ENCODE results near the gene TTBK2.

Gene TTBK2

DNA sequence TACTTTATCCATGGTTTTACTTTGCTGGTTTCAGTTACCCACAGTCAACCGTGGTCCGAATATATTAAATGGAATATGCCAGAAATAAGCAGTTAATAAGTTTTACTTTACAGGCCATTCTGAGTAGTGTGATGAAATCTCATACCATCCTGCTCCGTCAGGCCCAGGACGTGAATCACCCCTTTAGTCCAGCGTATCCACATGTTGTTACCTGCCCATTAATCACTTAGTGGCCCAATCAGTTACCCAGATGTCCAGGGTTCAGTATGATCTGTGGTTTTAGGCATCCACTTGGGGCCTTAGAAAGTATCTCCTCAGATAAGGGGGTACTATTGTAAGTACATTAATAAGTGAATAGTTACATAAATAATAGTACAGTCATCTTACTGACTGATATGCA lies 88.0 kb downstream of the TTBK2 start:
- no peak overlapping the region for H2BK15ac ChIP-seq (ENCODE audit: low read length)
- no peak overlapping the region for H3K9ac ChIP-seq (ENCODE audit: low read depth, low read length, poor library complexity)
- H3K27me3 ChIP-seq (ENCODE audit: control insufficient read depth in 3 of 3, insufficient read depth in 3 of 3, low read depth in 1 of 3, low read length in 3 of 3) = no peaks in the 10 kb centered on the region
- H3K4me2 ChIP-seq (ENCODE audit: insufficient read depth, low read length, poor library complexity, severe bottlenecking) = no peak overlapping the region
- H3K9me3 ChIP-seq (replicated peaks in 1 of 2; ENCODE audit: control insufficient read depth in 2 of 2, insufficient read depth in 1 of 2, low read depth in 1 of 2, low read length in 2 of 2) = no peaks in the 10 kb centered on the region
- no peak overlapping the region for H3K18ac ChIP-seq (ENCODE audit: low read length)
- no peak overlapping the region for H4K8ac ChIP-seq (ENCODE audit: low read depth, low read length)
- H3K4ac ChIP-seq (ENCODE audit: low read length) = no peak overlapping the region
- no peak overlapping the region for H3K4me3 ChIP-seq (ENCODE audit: low read length in 2 of 2)
- no peak overlapping the region for H3K23ac ChIP-seq (ENCODE audit: low read depth, low read length, poor library complexity)
- no peak overlapping the region for H3K27ac ChIP-seq (replicated peaks; ENCODE audit: low read length)
- no peaks in the 10 kb centered on the region for H3K4me1 ChIP-seq (ENCODE audit: control insufficient read depth in 2 of 2, insufficient read depth in 1 of 2, low read depth in 1 of 2, low read length in 2 of 2)
- no peak overlapping the region for H3K14ac ChIP-seq (ENCODE audit: low read length)
- H2AK5ac ChIP-seq (ENCODE audit: low read depth, low read length) = no peak overlapping the region
- H3K36me3 ChIP-seq (replicated peaks in 1 of 2; ENCODE audit: control insufficient read depth in 2 of 2, insufficient read depth in 2 of 2, low read length in 2 of 2) = peaks cover 2 to 5% of the 10 kb centered on the region in 2 donors
- H2BK12ac ChIP-seq (ENCODE audit: low read length) = no peak overlapping the region
- no peak for DNase-seq (ENCODE audit: low spot score)
- H2BK120ac ChIP-seq (ENCODE audit: low read depth, low read length) = no peak overlapping the region
- WGBS, 2 donors (ENCODE audit: extremely low coverage in 2 of 2, insufficient read length in 2 of 2, insufficient replicate concordance in 1 of 2) = no CpG with 5 or more reads among the region's 5 CpGs
- H3K79me1 ChIP-seq (ENCODE audit: low read depth, low read length) = no peaks in the 10 kb centered on the region
- no peak overlapping the region for H2BK5ac ChIP-seq (ENCODE audit: low read length)
- no peak overlapping the region for H4K91ac ChIP-seq (ENCODE audit: low read depth, low read length, poor library complexity)
- no peak overlapping the region for H2AFZ ChIP-seq (ENCODE audit: low read length)

DNA sequence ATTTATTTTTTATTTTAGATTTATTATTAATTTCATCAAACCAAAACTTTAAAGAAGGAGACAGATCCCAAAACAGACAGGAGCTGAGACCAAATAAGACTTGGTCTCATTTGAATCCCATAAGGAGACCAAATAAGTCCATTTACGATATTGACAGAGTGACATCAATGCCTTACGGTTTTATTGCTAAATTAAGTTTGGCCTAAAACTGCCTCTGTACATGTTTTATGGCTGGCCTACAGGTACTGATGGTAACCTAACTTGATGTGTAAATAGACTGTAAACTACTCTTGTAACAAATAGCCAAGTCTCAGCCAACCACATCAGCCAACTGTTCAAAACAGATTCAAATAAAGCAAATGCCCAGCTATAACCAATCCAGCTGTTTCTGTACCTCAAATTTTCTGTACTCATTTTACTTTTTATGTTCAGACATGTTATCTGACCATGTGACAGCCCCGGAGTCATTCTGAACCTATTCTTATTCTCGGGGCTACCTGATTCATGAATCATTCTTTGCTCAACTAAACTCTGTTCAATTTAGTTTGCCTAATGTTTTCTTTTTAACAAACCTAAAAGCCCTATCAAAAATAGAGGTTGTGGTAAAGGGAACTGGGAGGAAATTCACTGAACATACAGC lies 94.2 kb downstream of the TTBK2 start:
- H3K79me1 ChIP-seq (ENCODE audit: low read depth, low read length) = no peaks in the 10 kb centered on the region
- no peak for DNase-seq (ENCODE audit: low spot score)

DNA sequence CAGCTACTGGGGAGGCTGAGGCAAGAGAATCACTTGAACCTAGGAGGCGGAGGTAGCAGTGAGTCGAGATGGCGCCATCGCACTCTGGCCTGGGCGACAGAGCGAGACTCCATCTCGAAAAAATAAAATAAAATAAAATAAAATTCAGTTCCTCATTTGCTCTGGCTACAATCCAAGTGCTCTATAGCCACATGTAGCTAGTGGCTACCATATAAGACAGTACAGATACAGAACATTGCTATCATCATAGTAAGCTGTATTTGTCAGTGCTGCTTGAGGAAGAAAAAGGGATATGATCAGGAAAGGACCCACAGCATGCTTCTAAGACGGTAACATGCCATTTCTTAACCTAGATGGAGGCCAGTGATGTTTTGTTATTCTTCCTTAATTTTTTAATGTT lies 95.0 kb downstream of the TTBK2 start:
- Histone ChIP-seq H3K4me1 (ENCODE audit: control insufficient read depth in 2 of 2, insufficient read depth in 1 of 2, low read depth in 1 of 2, low read length in 2 of 2) (no peaks in the 10 kb centered on the region), H2AK5ac (ENCODE audit: low read depth, low read length) (no peak overlapping the region), H2BK120ac (ENCODE audit: low read depth, low read length) (no peak overlapping the region), H3K23ac (ENCODE audit: low read depth, low read length, poor library complexity) (no peak overlapping the region), H3K14ac (ENCODE audit: low read length) (no peak overlapping the region), H2BK5ac (ENCODE audit: low read length) (no peak overlapping the region), H3K79me1 (ENCODE audit: low read depth, low read length) (no peaks in the 10 kb centered on the region), H2BK15ac (ENCODE audit: low read length) (no peak overlapping the region), H3K27me3 (ENCODE audit: control insufficient read depth in 3 of 3, insufficient read depth in 3 of 3, low read depth in 1 of 3, low read length in 3 of 3) (no peaks in the 10 kb centered on the region), H3K27ac (replicated peaks; ENCODE audit: low read length) (no peak overlapping the region), H3K18ac (ENCODE audit: low read length) (no peak overlapping the region), H3K4me3 (ENCODE audit: low read length in 2 of 2) (no peak overlapping the region), H3K9ac (ENCODE audit: low read depth, low read length, poor library complexity) (no peak overlapping the region), H2BK12ac (ENCODE audit: low read length) (no peak overlapping the region), H2AFZ (ENCODE audit: low read length) (no peak overlapping the region), H4K8ac (ENCODE audit: low read depth, low read length) (no peak overlapping the region), H3K9me3 (replicated peaks in 1 of 2; ENCODE audit: control insufficient read depth in 2 of 2, insufficient read depth in 1 of 2, low read depth in 1 of 2, low read length in 2 of 2) (no peaks in the 10 kb centered on the region), H3K4ac (ENCODE audit: low read length) (no peak overlapping the region), H3K36me3 (replicated peaks in 1 of 2; ENCODE audit: control insufficient read depth in 2 of 2, insufficient read depth in 2 of 2, low read length in 2 of 2) (peaks cover 1 to 15% of the 10 kb centered on the region in 2 donors), H3K4me2 (ENCODE audit: insufficient read depth, low read length, poor library complexity, severe bottlenecking) (no peak overlapping the region), H4K91ac (ENCODE audit: low read depth, low read length, poor library complexity) (no peak overlapping the region)
- no peak for DNase-seq (ENCODE audit: low spot score)
- no CpG with 5 or more reads among the region's 8 CpGs for WGBS, 2 donors (ENCODE audit: extremely low coverage in 2 of 2, insufficient read length in 2 of 2, insufficient replicate concordance in 1 of 2)

More for the DNA sequence above, 94.2 kb downstream of the TTBK2 start:
- Histone ChIP-seq H3K23ac (ENCODE audit: low read depth, low read length, poor library complexity) (no peak overlapping the region), H3K36me3 (replicated peaks in 1 of 2; ENCODE audit: control insufficient read depth in 2 of 2, insufficient read depth in 2 of 2, low read length in 2 of 2) (peaks cover 0 to 13% of the 10 kb centered on the region in 2 donors), H3K18ac (ENCODE audit: low read length) (no peak overlapping the region), H3K4me1 (ENCODE audit: control insufficient read depth in 2 of 2, insufficient read depth in 1 of 2, low read depth in 1 of 2, low read length in 2 of 2) (no peaks in the 10 kb centered on the region), H3K4me2 (ENCODE audit: insufficient read depth, low read length, poor library complexity, severe bottlenecking) (no peak overlapping the region), H4K91ac (ENCODE audit: low read depth, low read length, poor library complexity) (no peak overlapping the region), H3K4me3 (ENCODE audit: low read length in 2 of 2) (no peak overlapping the region), H2BK12ac (ENCODE audit: low read length) (no peak overlapping the region), H2BK120ac (ENCODE audit: low read depth, low read length) (no peak overlapping the region), H2BK5ac (ENCODE audit: low read length) (no peak overlapping the region), H3K27ac (replicated peaks; ENCODE audit: low read length) (no peak overlapping the region), H3K27me3 (ENCODE audit: control insufficient read depth in 3 of 3, insufficient read depth in 3 of 3, low read depth in 1 of 3, low read length in 3 of 3) (no peaks in the 10 kb centered on the region), H3K4ac (ENCODE audit: low read length) (no peak overlapping the region), H3K9ac (ENCODE audit: low read depth, low read length, poor library complexity) (no peak overlapping the region), H3K9me3 (replicated peaks in 1 of 2; ENCODE audit: control insufficient read depth in 2 of 2, insufficient read depth in 1 of 2, low read depth in 1 of 2, low read length in 2 of 2) (no peaks in the 10 kb centered on the region), H2AFZ (ENCODE audit: low read length) (no peak overlapping the region), H3K14ac (ENCODE audit: low read length) (no peak overlapping the region), H2AK5ac (ENCODE audit: low read depth, low read length) (no peak overlapping the region), H4K8ac (ENCODE audit: low read depth, low read length) (no peak overlapping the region), H2BK15ac (ENCODE audit: low read length) (no peak overlapping the region)
- no CpG with 5 or more reads among the region's 4 CpGs for WGBS, 2 donors (ENCODE audit: extremely low coverage in 2 of 2, insufficient read length in 2 of 2, insufficient replicate concordance in 1 of 2)

DNA sequence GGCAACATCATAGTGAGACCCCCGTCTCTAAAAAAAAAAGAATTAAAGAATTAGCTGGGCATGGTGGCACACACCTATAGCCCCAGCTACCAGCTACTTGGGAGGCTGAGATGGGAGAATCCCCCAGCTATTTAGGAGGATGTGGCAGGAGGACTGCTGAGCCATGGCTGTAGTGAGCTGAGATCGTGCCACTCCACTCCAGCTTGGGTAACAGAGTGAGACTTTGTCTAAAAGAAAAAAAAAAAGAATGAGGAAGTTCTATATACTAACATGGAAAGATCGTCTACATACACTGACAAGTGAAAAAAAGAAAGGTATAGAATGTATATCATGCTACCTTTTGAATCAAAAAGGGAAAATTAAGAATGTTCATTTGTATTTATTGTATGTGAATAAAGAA lies 99.8 kb downstream of the TTBK2 start:
- H2BK12ac ChIP-seq (ENCODE audit: low read length) = no peak overlapping the region
- H3K4me1 ChIP-seq (ENCODE audit: control insufficient read depth in 2 of 2, insufficient read depth in 1 of 2, low read depth in 1 of 2, low read length in 2 of 2) = no peaks in the 10 kb centered on the region
- no peak overlapping the region for H3K4ac ChIP-seq (ENCODE audit: low read length)
- H3K9ac ChIP-seq (ENCODE audit: low read depth, low read length, poor library complexity) = no peak overlapping the region
- no peak overlapping the region for H2BK5ac ChIP-seq (ENCODE audit: low read length)
- H3K4me3 ChIP-seq (ENCODE audit: low read length in 2 of 2) = no peak overlapping the region
- H3K27me3 ChIP-seq (ENCODE audit: control insufficient read depth in 3 of 3, insufficient read depth in 3 of 3, low read depth in 1 of 3, low read length in 3 of 3) = no peaks in the 10 kb centered on the region
- WGBS, 2 donors (ENCODE audit: extremely low coverage in 2 of 2, insufficient read length in 2 of 2, insufficient replicate concordance in 1 of 2) = no CpG with 5 or more reads among the region's 3 CpGs
- no peak overlapping the region for H2AK5ac ChIP-seq (ENCODE audit: low read depth, low read length)
- H3K79me1 ChIP-seq (ENCODE audit: low read depth, low read length) = peaks cover 1% of the 10 kb centered on the region
- no peak overlapping the region for H3K18ac ChIP-seq (ENCODE audit: low read length)
- peaks cover 1 to 6% of the 10 kb centered on the region in 2 donors for H3K36me3 ChIP-seq (replicated peaks in 1 of 2; ENCODE audit: control insufficient read depth in 2 of 2, insufficient read depth in 2 of 2, low read length in 2 of 2)
- no peak overlapping the region for H3K23ac ChIP-seq (ENCODE audit: low read depth, low read length, poor library complexity)
- no peak overlapping the region for H4K91ac ChIP-seq (ENCODE audit: low read depth, low read length, poor library complexity)
- no peak overlapping the region for H4K8ac ChIP-seq (ENCODE audit: low read depth, low read length)
- H3K4me2 ChIP-seq (ENCODE audit: insufficient read depth, low read length, poor library complexity, severe bottlenecking) = no peak overlapping the region
- H3K9me3 ChIP-seq (replicated peaks in 1 of 2; ENCODE audit: control insufficient read depth in 2 of 2, insufficient read depth in 1 of 2, low read depth in 1 of 2, low read length in 2 of 2) = no peaks in the 10 kb centered on the region
- no peak overlapping the region for H2AFZ ChIP-seq (ENCODE audit: low read length)
- no peak overlapping the region for H3K27ac ChIP-seq (replicated peaks; ENCODE audit: low read length)
- no peak overlapping the region for H2BK15ac ChIP-seq (ENCODE audit: low read length)
- no peak for DNase-seq (ENCODE audit: low spot score)
- H3K14ac ChIP-seq (ENCODE audit: low read length) = no peak overlapping the region
- H2BK120ac ChIP-seq (ENCODE audit: low read depth, low read length) = no peak overlapping the region

All from neuronal stem cell (in vitro differentiated cells).